ENCODE data around the gene MICAL3. TPM values are rescaled to one million over a fixed set of nuclear protein-coding genes. Genes with fewer than 3 reads are reported as not detected.
"Not testable (repeated sequence)": the region's sequence is repeated elsewhere in the genome, so short reads cannot be mapped to it uniquely, and the experiment has no call there.

MICAL3 gene
- polyA plus RNA-seq, 3 donors from 2014 or later = 1.1 to 2.3 TPM; not detected in 1

GRCh38 chr22:17992976-17993375, 31.4 kb downstream of the MICAL3 start:
- H3K27ac Mint-ChIP-seq; H3K36me3 Mint-ChIP-seq; DNase-seq; H3K9me3 Mint-ChIP-seq; H3K27me3 Mint-ChIP-seq (ENCODE audit: low read depth in 3 of 3); H3K4me3 Mint-ChIP-seq: not testable (repeated sequence)
- peaks cover 32 to 41% of the 10 kb centered on the region in 2 donors for H3K4me1 Mint-ChIP-seq

GRCh38 chr22:17991992-17992391, 32.4 kb downstream of the MICAL3 start:
- not testable (repeated sequence) for H3K4me3 Mint-ChIP-seq; H3K27me3 Mint-ChIP-seq (ENCODE audit: low read depth in 3 of 3); H3K27ac Mint-ChIP-seq; H3K9me3 Mint-ChIP-seq; DNase-seq; H3K36me3 Mint-ChIP-seq
- peaks cover 23 to 31% of the 10 kb centered on the region in 2 donors for H3K4me1 Mint-ChIP-seq

GRCh38 chr22:17990942-17991341, 33.4 kb downstream of the MICAL3 start:
- no peak overlapping the region for H3K4me3 Mint-ChIP-seq
- DNase-seq = no peak
- H3K4me1 Mint-ChIP-seq = peaks cover 14 to 24% of the 10 kb centered on the region in 2 donors
- H3K9me3 Mint-ChIP-seq = peaks cover 0 to 2% (median 0%) of the 10 kb centered on the region in 6 donors
- peaks cover 0 to 5% (median 4%) of the 10 kb centered on the region in 3 donors for H3K27me3 Mint-ChIP-seq (ENCODE audit: low read depth in 3 of 3)
- H3K36me3 Mint-ChIP-seq = no peaks in the 10 kb centered on the region
- H3K27ac Mint-ChIP-seq = no peak overlapping the region

DNA sequence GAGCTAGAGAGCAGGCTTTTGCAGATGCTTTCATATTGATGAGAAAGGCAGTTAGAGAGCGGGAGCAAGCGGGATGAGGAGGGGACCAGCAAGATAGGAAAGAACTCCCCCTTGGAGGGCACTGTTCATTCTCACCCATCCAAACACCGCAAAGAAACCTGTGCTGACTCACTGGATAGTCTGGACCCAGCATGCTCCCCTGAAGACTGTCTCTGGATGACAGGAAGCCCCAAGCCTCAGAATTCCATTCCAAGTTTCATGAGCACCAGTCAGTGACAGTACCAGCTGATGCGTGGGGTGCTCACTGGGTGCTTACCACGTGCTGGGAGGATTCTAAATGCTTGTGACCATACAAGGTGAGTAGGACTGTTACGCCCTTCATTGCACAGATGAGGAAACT, 34.2 kb downstream of the MICAL3 start:
- Mint-ChIP-seq H3K27ac (no peak overlapping the region), H3K4me3 (no peak overlapping the region)

DNA sequence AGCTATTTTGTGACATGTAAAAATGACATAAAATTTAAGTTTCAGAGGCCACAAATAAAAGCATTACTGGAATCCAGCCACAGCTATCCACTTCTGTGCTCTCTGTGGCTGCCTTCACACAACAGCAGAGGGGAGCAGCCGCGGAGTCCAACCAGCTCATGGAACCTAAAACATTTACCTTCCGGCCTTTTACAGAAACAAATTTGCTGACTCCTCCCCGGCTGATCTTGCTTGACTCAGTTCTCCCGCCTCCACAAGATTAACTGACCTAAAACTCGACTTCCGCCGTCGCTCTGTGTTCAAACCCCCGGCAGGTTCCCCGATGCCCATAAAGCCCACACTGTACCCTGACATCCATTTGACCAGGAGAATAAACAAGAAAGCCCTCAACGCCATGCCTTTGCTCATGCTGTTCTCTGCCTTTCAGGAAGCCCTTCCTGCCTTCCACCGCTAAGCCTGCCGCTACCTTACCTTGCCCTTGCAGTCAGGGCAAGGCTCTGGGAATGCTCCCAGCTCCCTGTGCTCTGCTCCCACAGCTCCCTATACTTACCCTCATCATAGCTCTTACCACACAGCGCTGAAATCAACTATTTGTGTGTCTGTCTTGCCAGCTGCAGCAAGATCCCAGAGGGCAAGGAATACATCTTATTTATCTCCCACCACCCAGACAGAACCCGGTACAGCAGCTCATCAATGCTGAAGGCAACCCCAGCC, 35.4 kb downstream of the MICAL3 start:
- Mint-ChIP-seq H3K36me3 (peaks cover 0 to 3% (median 0%) of the 10 kb centered on the region in 3 donors), H3K27ac (no peak overlapping the region), H3K9me3 (peaks cover 0 to 2% (median 0%) of the 10 kb centered on the region in 6 donors), H3K27me3 (ENCODE audit: low read depth in 3 of 3) (peaks cover 0 to 6% (median 3%) of the 10 kb centered on the region in 3 donors), H3K4me3 (no peak overlapping the region), H3K4me1 (peaks cover 19% of the 10 kb centered on the region in 2 donors)
- no peak for DNase-seq

More for the DNA sequence above, 34.2 kb downstream of the MICAL3 start:
- DNase-seq = no peak
- H3K36me3 Mint-ChIP-seq = peaks cover 0 to 3% (median 0%) of the 10 kb centered on the region in 3 donors
- H3K27me3 Mint-ChIP-seq (ENCODE audit: low read depth in 3 of 3) = peaks cover 0 to 5% (median 4%) of the 10 kb centered on the region in 3 donors
- H3K4me1 Mint-ChIP-seq = peaks cover 19 to 21% of the 10 kb centered on the region in 2 donors
- peaks cover 0 to 2% (median 0%) of the 10 kb centered on the region in 6 donors for H3K9me3 Mint-ChIP-seq

GRCh38 chr22:17985606-17986005, 38.8 kb downstream of the MICAL3 start:
- peaks cover 34 to 39% of the 10 kb centered on the region in 2 donors for H3K4me1 Mint-ChIP-seq
- no peak overlapping the region for H3K4me3 Mint-ChIP-seq
- H3K27me3 Mint-ChIP-seq (ENCODE audit: low read depth in 3 of 3) = peaks cover 2 to 6% (median 3%) of the 10 kb centered on the region in 3 donors
- peaks cover 0 to 2% (median 0%) of the 10 kb centered on the region in 6 donors for H3K9me3 Mint-ChIP-seq
- peak overlapping the region in 2 of 6 donors; percentile 20 to 37 for H3K27ac Mint-ChIP-seq
- no peak for DNase-seq
- peaks cover 0 to 3% (median 0%) of the 10 kb centered on the region in 3 donors for H3K36me3 Mint-ChIP-seq

DNA sequence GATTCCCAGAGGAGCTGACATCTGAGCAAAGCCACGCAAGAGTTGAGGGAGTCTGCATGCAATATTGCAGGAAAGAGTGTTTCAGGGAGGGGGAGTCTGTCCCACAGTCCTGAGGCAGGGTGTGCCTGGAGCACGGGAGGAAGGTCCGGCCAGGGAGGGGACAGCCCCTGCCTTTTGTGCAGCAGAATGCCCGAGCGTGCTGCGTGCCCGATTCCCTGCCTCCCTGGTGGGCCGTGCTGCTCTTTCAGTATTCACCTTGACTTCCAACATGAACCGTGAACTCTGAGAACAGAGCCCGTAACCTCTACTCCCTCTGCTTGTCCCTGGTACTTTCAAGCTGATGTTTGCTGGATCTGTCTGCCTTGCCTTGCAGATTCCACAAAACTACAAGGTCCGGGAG, 39.3 kb downstream of the MICAL3 start:
- not testable (repeated sequence) for H3K27ac Mint-ChIP-seq; H3K27me3 Mint-ChIP-seq (ENCODE audit: low read depth in 3 of 3); DNase-seq; H3K9me3 Mint-ChIP-seq; H3K36me3 Mint-ChIP-seq; H3K4me3 Mint-ChIP-seq
- peaks cover 39 to 44% of the 10 kb centered on the region in 2 donors for H3K4me1 Mint-ChIP-seq

- peaks cover 0 to 3% (median 0%) of the 10 kb centered on the region in 3 donors for H3K36me3 Mint-ChIP-seq
- peak overlapping the region in 1 of 6 donors; percentile 4 for H3K27ac Mint-ChIP-seq
- peaks cover 2% of the 10 kb centered on the region in 3 donors for H3K27me3 Mint-ChIP-seq (ENCODE audit: low read depth in 3 of 3)
- peak overlapping the region in 1 of 5 donors; percentile 1 for H3K4me3 Mint-ChIP-seq
- H3K4me1 Mint-ChIP-seq = peaks cover 44 to 48% of the 10 kb centered on the region in 2 donors
- DNase-seq = no peak
- peaks cover 0 to 2% (median 0%) of the 10 kb centered on the region in 6 donors for H3K9me3 Mint-ChIP-seq
Observed at GRCh38 chr22:17984114-17984513, 40.2 kb downstream of the MICAL3 start.

DNA sequence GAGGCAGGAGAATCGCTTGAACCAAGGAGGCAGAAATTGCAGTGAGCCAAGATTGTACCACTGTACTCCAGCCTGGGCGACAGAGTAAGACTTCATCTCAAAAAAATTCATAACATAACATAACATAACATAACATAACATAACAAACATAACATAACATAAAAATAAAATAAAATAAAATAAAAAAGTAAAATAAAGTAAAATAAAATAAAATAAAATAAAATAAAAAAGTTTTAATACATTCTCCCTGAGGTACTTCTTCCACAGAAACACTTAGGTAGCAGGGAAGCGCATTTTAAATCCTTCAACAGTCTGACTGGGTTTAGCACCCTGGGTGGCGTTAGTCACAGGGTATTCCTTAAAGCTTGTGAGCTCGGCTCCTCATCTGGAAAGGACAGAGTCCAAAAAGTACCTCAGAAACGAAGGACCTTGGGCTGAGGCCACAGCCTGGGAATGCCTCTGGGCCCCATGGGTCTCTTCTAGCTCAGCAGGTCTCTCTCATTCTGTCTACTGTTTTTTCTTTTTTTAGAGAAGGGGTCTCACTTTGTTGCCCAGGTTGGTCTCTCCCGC, 41.7 kb downstream of the MICAL3 start:
- DNase-seq = no peak
- Mint-ChIP-seq H3K4me3 (no peak overlapping the region), H3K27me3 (ENCODE audit: low read depth in 3 of 3) (peaks cover 0 to 2% (median 2%) of the 10 kb centered on the region in 3 donors), H3K4me1 (peaks cover 42 to 48% of the 10 kb centered on the region in 2 donors), H3K9me3 (peaks cover 0 to 2% (median 0%) of the 10 kb centered on the region in 6 donors), H3K27ac (no peak overlapping the region), H3K36me3 (peaks cover 0 to 3% (median 0%) of the 10 kb centered on the region in 3 donors)

DNA sequence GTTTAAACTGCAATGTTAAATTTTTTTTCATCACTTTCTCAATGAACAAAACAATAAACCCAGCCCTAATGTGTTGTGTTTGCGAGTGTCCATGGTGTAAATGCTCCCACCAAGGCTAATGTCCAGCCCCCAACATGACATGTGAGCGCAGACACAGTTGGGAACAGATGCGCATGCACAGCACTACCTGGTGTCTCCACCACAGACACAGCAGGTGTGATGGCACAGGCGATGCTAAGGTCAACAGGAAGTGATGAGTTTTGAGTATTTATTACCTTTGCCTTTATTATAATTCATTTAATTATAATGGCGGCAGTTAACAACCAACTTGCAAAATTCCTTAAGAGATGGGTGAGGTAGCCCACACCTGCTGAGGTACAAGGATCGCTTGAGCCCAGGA, 42.9 kb downstream of the MICAL3 start:
- peaks cover 0 to 4% (median 2%) of the 10 kb centered on the region in 3 donors for H3K27me3 Mint-ChIP-seq (ENCODE audit: low read depth in 3 of 3)
- no peaks in the 10 kb centered on the region for H3K9me3 Mint-ChIP-seq
- no peak for DNase-seq
- H3K4me1 Mint-ChIP-seq = peaks cover 42 to 48% of the 10 kb centered on the region in 2 donors
- peak overlapping the region in 1 of 5 donors; percentile 27 for H3K4me3 Mint-ChIP-seq
- H3K27ac Mint-ChIP-seq = peak overlapping the region in 4 of 6 donors; percentile 30 to 87 (median 46)
- H3K36me3 Mint-ChIP-seq = peaks cover 0 to 3% (median 0%) of the 10 kb centered on the region in 3 donors

DNA sequence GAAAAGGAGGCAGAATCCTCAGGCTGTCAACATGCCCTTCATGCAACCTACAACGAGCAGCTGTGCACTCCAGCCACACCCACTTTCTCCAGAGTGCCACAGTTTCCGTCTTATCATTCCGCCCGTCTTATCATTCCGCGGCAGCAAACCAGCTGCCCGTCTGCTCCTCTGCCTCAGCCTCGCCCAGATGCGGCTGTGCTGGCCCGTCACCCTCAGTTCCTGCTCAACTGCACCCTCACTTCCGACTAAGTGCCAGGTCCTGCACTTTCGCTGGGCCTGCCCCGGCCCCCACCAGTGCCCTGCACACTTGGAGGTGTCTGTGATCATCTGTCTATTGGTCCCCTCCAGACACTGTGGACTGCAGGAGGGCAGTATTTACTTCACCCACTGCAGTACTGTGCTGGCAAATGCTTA, 43.7 kb downstream of the MICAL3 start:
- Mint-ChIP-seq H3K36me3 (peaks cover 0 to 3% (median 0%) of the 10 kb centered on the region in 3 donors), H3K27ac (peak overlapping the region; percentile 52 to 87 (median 66)), H3K27me3 (ENCODE audit: low read depth in 3 of 3) (peaks cover 0 to 5% (median 2%) of the 10 kb centered on the region in 3 donors), H3K4me3 (peak overlapping the region; percentile 53 to 92 (median 76)), H3K4me1 (peaks cover 42 to 47% of the 10 kb centered on the region in 2 donors), H3K9me3 (no peaks in the 10 kb centered on the region)
- peak; percentile 21 to 34 (median 22) for DNase-seq

- peaks cover 43 to 46% of the 10 kb centered on the region in 2 donors for H3K4me1 Mint-ChIP-seq
- H3K27ac Mint-ChIP-seq = peak overlapping the region in 5 of 6 donors; percentile 60 to 87 (median 72)
- H3K36me3 Mint-ChIP-seq = no peaks in the 10 kb centered on the region
- no peaks in the 10 kb centered on the region for H3K9me3 Mint-ChIP-seq
- no peak for DNase-seq
- peaks cover 0 to 8% (median 2%) of the 10 kb centered on the region in 3 donors for H3K27me3 Mint-ChIP-seq (ENCODE audit: low read depth in 3 of 3)
- H3K4me3 Mint-ChIP-seq = peak overlapping the region; percentile 68 to 92 (median 76)
Observed at GRCh38 chr22:17980015-17980590, 44.3 kb downstream of the MICAL3 start.

GRCh38 chr22:17978027-17978426, 46.3 kb downstream of the MICAL3 start:
- Mint-ChIP-seq H3K4me3 (no peak overlapping the region), H3K27ac (no peak overlapping the region), H3K4me1 (peaks cover 29 to 32% of the 10 kb centered on the region in 2 donors), H3K9me3 (no peaks in the 10 kb centered on the region), H3K36me3 (no peaks in the 10 kb centered on the region), H3K27me3 (ENCODE audit: low read depth in 3 of 3) (peaks cover under 1 to 7% (median 4%) of the 10 kb centered on the region in 3 donors)
- DNase-seq = no peak

- Mint-ChIP-seq H3K36me3 (no peaks in the 10 kb centered on the region), H3K27ac (no peak overlapping the region), H3K4me3 (no peak overlapping the region), H3K9me3 (no peaks in the 10 kb centered on the region), H3K4me1 (peaks cover 27 to 31% of the 10 kb centered on the region in 2 donors), H3K27me3 (ENCODE audit: low read depth in 3 of 3) (peaks cover 1 to 7% (median 4%) of the 10 kb centered on the region in 3 donors)
- no peak for DNase-seq
Observed at GRCh38 chr22:17977371-17977770, 47.0 kb downstream of the MICAL3 start.
